ENCODE measurements around the gene OLA1. TPM values are rescaled to one million over a fixed set of nuclear protein-coding genes. Genes with fewer than 3 reads are reported as not detected.

OLA1 gene
- total RNA-seq, 2 experiments from 2014 or later: 71.6 to 73.1 TPM

- ChIA-PET POLR2A (no interaction called here), CTCF (no interaction called here)
- DNase-seq: no peak
- Mint-ChIP-seq H3K36me3 (ENCODE audit: low read depth) (peaks cover 2% of the 10 kb centered on the region), H3K9me3 (ENCODE audit: insufficient read depth) (peaks cover 3% of the 10 kb centered on the region), H3K4me1 (ENCODE audit: low read depth) (no peaks in the 10 kb centered on the region), H3K27me3 (ENCODE audit: low read depth) (peaks cover 8% of the 10 kb centered on the region), H3K27ac (no peak overlapping the region), H3K4me3 (no peak overlapping the region)
- no peak for ATAC-seq
Measured at GRCh38 chr2:174053355-174054151, 194.8 kb downstream of the OLA1 start.

GRCh38 chr2:174052584-174052976 lies 195.8 kb downstream of the OLA1 start:
- DNase-seq (no peak), ATAC-seq (no peak)
- Mint-ChIP-seq H3K27ac (no peak overlapping the region), H3K9me3 (ENCODE audit: insufficient read depth) (no peaks in the 10 kb centered on the region), H3K36me3 (ENCODE audit: low read depth) (no peaks in the 10 kb centered on the region), H3K27me3 (ENCODE audit: low read depth) (peaks cover 6% of the 10 kb centered on the region), H3K4me3 (no peak overlapping the region), H3K4me1 (ENCODE audit: low read depth) (no peaks in the 10 kb centered on the region)
- POLR2A ChIA-PET: no interaction called here
- CTCF ChIA-PET: no interaction called here

GRCh38 chr2:174051741-174052583 lies 196.4 kb downstream of the OLA1 start:
- Mint-ChIP-seq H3K27ac (no peak overlapping the region), H3K4me1 (ENCODE audit: low read depth) (no peaks in the 10 kb centered on the region), H3K36me3 (ENCODE audit: low read depth) (no peaks in the 10 kb centered on the region), H3K4me3 (no peak overlapping the region), H3K9me3 (ENCODE audit: insufficient read depth) (no peaks in the 10 kb centered on the region), H3K27me3 (ENCODE audit: low read depth) (peaks cover 6% of the 10 kb centered on the region)
- DNase-seq (no peak), ATAC-seq (no peak)
- CTCF ChIA-PET: no interaction called here
- POLR2A ChIA-PET: no interaction called here

GRCh38 chr2:174051068-174051467 lies 197.3 kb downstream of the OLA1 start:
- H3K27me3 Mint-ChIP-seq (ENCODE audit: low read depth): peaks cover 6% of the 10 kb centered on the region
- H3K9me3 Mint-ChIP-seq (ENCODE audit: insufficient read depth): no peaks in the 10 kb centered on the region
- H3K4me3 Mint-ChIP-seq: no peak overlapping the region
- CTCF ChIA-PET: no interaction called here
- DNase-seq (no peak), ATAC-seq (no peak)
- H3K36me3 Mint-ChIP-seq (ENCODE audit: low read depth): no peaks in the 10 kb centered on the region
- no peak overlapping the region for H3K27ac Mint-ChIP-seq
- POLR2A ChIA-PET: no interaction called here
- no peaks in the 10 kb centered on the region for H3K4me1 Mint-ChIP-seq (ENCODE audit: low read depth)

GRCh38 chr2:174049895-174050294 lies 198.4 kb downstream of the OLA1 start:
- Mint-ChIP-seq H3K27ac (no peak overlapping the region), H3K36me3 (ENCODE audit: low read depth) (no peaks in the 10 kb centered on the region), H3K4me3 (no peak overlapping the region), H3K9me3 (ENCODE audit: insufficient read depth) (no peaks in the 10 kb centered on the region), H3K4me1 (ENCODE audit: low read depth) (no peaks in the 10 kb centered on the region), H3K27me3 (ENCODE audit: low read depth) (peaks cover 11% of the 10 kb centered on the region)
- ChIA-PET POLR2A (no interaction called here), CTCF (no interaction called here)
- no peak for DNase-seq
- ATAC-seq: no peak

- DNase-seq (no peak), ATAC-seq (no peak)
- Mint-ChIP-seq H3K36me3 (ENCODE audit: low read depth) (no peaks in the 10 kb centered on the region), H3K4me1 (ENCODE audit: low read depth) (no peaks in the 10 kb centered on the region), H3K4me3 (no peak overlapping the region), H3K27ac (no peak overlapping the region), H3K27me3 (ENCODE audit: low read depth) (peaks cover 11% of the 10 kb centered on the region), H3K9me3 (ENCODE audit: insufficient read depth) (no peaks in the 10 kb centered on the region)
- ChIA-PET POLR2A (no interaction called here), CTCF (no interaction called here)
Measured at GRCh38 chr2:174048243-174048642, 200.1 kb downstream of the OLA1 start.

- Mint-ChIP-seq H3K27me3 (ENCODE audit: low read depth) (peaks cover 11% of the 10 kb centered on the region), H3K4me3 (no peak overlapping the region), H3K27ac (no peak overlapping the region), H3K9me3 (ENCODE audit: insufficient read depth) (no peaks in the 10 kb centered on the region), H3K36me3 (ENCODE audit: low read depth) (no peaks in the 10 kb centered on the region), H3K4me1 (ENCODE audit: low read depth) (no peaks in the 10 kb centered on the region)
- POLR2A ChIA-PET: no interaction called here
- CTCF ChIA-PET: no interaction called here
- ATAC-seq (no peak), DNase-seq (no peak)
Measured at GRCh38 chr2:174047746-174048145, 200.6 kb downstream of the OLA1 start.

GRCh38 chr2:174046172-174046571 lies 202.2 kb downstream of the OLA1 start:
- Mint-ChIP-seq H3K4me1 (ENCODE audit: low read depth) (no peaks in the 10 kb centered on the region), H3K27me3 (ENCODE audit: low read depth) (peaks cover 11% of the 10 kb centered on the region), H3K9me3 (ENCODE audit: insufficient read depth) (no peaks in the 10 kb centered on the region), H3K4me3 (no peak overlapping the region), H3K27ac (no peak overlapping the region), H3K36me3 (ENCODE audit: low read depth) (no peaks in the 10 kb centered on the region)
- DNase-seq: no peak
- ChIA-PET POLR2A (no interaction called here), CTCF (no interaction called here)
- ATAC-seq: no peak

- Mint-ChIP-seq H3K36me3 (ENCODE audit: low read depth) (no peaks in the 10 kb centered on the region), H3K9me3 (ENCODE audit: insufficient read depth) (no peaks in the 10 kb centered on the region), H3K27me3 (ENCODE audit: low read depth) (peaks cover 9% of the 10 kb centered on the region), H3K4me1 (ENCODE audit: low read depth) (peaks cover 9% of the 10 kb centered on the region), H3K27ac (no peak overlapping the region), H3K4me3 (no peak overlapping the region)
- POLR2A ChIA-PET: no interaction called here
- CTCF ChIA-PET: no interaction called here
- ATAC-seq (no peak), DNase-seq (no peak)
Measured at GRCh38 chr2:174044556-174044955, 203.8 kb downstream of the OLA1 start.

- CTCF ChIA-PET: interaction anchor here (0.5 to 0.7 kb wide), 3 partner anchors 75 to 209 kb away, joined by 3 read pairs; no protein-coding TSS in a partner anchor
Measured at GRCh38 chr2:174040417-174040701, 208.0 kb downstream of the OLA1 start.

GRCh38 chr2:174039551-174040416 lies 208.5 kb downstream of the OLA1 start:
- CTCF ChIA-PET: interaction anchor here (0.5 to 0.7 kb wide), 3 partner anchors 74 to 209 kb away, joined by 3 read pairs; no protein-coding TSS in a partner anchor
- Mint-ChIP-seq H3K9me3 (ENCODE audit: insufficient read depth) (no peaks in the 10 kb centered on the region), H3K36me3 (ENCODE audit: low read depth) (peaks cover 2% of the 10 kb centered on the region), H3K27me3 (ENCODE audit: low read depth) (peaks cover under 1% of the 10 kb centered on the region), H3K4me3 (no peak overlapping the region), H3K27ac (peak overlapping the region; percentile 91), H3K4me1 (ENCODE audit: low read depth) (peaks cover 15% of the 10 kb centered on the region)
- POLR2A ChIA-PET: interaction anchor here (0.6 kb wide), 1 partner anchor 45 kb away, joined by 3 read pairs; no protein-coding TSS in a partner anchor
- ATAC-seq (peak; percentile 98), DNase-seq (peak; percentile 89)

More at GRCh38 chr2:174040417-174040701, 208.0 kb downstream of the OLA1 start:
- peaks cover 2% of the 10 kb centered on the region for H3K36me3 Mint-ChIP-seq (ENCODE audit: low read depth)
- POLR2A ChIA-PET: no interaction called here
- H3K27me3 Mint-ChIP-seq (ENCODE audit: low read depth): no peaks in the 10 kb centered on the region
- H3K4me1 Mint-ChIP-seq (ENCODE audit: low read depth): peaks cover 15% of the 10 kb centered on the region
- H3K27ac Mint-ChIP-seq: no peak overlapping the region
- no peak for ATAC-seq
- no peak overlapping the region for H3K4me3 Mint-ChIP-seq
- DNase-seq: no peak
- H3K9me3 Mint-ChIP-seq (ENCODE audit: insufficient read depth): no peaks in the 10 kb centered on the region
